AG10803 (cell line): ENCODE measurements around the gene CPNE8.

ENCODE experiments used
- DNase-seq: peaks from one replicate; pipeline ENCODE4 v3.0.0; 2010; ENCODE audit warnings: low read depth
- H3K4me3 ChIP-seq: 2 replicates; pipeline ENCODE4 v1.5.1; 2011; ENCODE audit warnings: mild to moderate bottlenecking, low read length, control low read depth
- TF ChIP-seq, protein P1 (sequence below): conservative IDR thresholded peaks from 2 replicates; pipeline ENCODE4 v1.5.1; 2011; ENCODE audit warnings: mild to moderate bottlenecking, low read length, control low read depth, inconsistent platforms

The CPNE8 gene

DNA sequence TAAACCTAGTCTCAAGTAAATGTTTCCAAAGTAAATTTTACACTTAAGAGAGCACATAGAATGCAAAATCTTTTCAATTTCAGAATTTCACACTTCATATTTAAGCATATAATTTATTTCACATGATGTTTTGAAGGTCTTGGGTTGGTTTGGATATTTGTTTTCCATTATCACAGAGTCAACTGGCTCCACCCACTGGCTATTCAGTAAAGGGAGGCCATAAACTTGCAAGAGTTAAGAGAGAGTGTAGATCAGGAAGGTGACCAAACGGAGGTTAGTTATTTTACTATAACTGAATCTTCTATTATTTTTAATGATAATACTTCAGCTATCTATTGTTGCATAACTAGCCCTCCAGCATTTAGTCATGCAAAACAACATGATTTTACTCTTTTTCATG lies 6.2 kb upstream of the CPNE8 start:
- DNase-seq, result no peak
- TF ChIP-seq, protein P1, sequence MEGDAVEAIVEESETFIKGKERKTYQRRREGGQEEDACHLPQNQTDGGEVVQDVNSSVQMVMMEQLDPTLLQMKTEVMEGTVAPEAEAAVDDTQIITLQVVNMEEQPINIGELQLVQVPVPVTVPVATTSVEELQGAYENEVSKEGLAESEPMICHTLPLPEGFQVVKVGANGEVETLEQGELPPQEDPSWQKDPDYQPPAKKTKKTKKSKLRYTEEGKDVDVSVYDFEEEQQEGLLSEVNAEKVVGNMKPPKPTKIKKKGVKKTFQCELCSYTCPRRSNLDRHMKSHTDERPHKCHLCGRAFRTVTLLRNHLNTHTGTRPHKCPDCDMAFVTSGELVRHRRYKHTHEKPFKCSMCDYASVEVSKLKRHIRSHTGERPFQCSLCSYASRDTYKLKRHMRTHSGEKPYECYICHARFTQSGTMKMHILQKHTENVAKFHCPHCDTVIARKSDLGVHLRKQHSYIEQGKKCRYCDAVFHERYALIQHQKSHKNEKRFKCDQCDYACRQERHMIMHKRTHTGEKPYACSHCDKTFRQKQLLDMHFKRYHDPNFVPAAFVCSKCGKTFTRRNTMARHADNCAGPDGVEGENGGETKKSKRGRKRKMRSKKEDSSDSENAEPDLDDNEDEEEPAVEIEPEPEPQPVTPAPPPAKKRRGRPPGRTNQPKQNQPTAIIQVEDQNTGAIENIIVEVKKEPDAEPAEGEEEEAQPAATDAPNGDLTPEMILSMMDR, result peak; percentile 21; the same call in 1 of the 2 replicates
- H3K4me3 ChIP-seq, result no peak overlapping the region

GRCh38 chr12:38907201-38907923 lies 2.0 kb upstream of the CPNE8 start:
- H3K4me3 ChIP-seq, result peak overlapping the region; percentile 87
- TF ChIP-seq, protein P1, result no peak
- DNase-seq, result no peak

DNA sequence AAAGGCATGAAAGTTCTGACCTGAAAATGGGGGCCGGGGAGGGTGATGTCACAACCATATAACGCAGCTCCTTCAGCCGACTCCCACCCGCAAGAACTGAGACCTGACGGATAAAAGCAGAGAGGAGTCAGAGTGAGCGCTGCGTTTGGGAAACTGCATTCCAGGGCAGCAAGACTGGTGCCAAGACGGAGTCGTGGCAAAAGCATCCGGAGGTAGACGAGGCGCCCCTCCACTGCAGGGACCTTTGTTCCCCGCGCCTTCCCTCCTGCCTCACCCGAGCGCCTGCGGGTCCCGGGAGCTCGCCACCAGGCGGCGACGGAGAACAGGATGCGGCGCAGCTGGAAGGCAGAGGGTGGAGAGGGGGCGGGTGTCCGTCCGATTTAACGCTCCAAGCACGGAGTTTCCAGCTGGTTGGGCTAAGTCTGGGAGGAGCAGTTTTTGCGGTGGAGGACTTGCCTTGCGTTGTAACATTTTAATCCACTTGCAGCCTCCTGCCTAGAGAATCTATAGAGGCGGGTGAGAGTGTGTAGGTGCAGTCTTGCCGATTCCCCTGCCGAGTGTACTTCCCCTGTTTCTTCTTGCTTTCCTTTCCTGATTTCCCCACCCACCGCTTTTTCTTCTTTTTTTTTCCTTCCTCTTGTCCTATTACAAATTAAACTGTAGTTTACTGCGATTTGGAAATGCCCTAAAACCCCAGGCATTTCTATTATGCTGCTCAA lies 1.2 kb upstream of the CPNE8 start:
- DNase-seq, result peak; percentile 82
- H3K4me3 ChIP-seq, result peak overlapping the region; percentile 87
- TF ChIP-seq, protein P1, result peak; percentile 80

DNA sequence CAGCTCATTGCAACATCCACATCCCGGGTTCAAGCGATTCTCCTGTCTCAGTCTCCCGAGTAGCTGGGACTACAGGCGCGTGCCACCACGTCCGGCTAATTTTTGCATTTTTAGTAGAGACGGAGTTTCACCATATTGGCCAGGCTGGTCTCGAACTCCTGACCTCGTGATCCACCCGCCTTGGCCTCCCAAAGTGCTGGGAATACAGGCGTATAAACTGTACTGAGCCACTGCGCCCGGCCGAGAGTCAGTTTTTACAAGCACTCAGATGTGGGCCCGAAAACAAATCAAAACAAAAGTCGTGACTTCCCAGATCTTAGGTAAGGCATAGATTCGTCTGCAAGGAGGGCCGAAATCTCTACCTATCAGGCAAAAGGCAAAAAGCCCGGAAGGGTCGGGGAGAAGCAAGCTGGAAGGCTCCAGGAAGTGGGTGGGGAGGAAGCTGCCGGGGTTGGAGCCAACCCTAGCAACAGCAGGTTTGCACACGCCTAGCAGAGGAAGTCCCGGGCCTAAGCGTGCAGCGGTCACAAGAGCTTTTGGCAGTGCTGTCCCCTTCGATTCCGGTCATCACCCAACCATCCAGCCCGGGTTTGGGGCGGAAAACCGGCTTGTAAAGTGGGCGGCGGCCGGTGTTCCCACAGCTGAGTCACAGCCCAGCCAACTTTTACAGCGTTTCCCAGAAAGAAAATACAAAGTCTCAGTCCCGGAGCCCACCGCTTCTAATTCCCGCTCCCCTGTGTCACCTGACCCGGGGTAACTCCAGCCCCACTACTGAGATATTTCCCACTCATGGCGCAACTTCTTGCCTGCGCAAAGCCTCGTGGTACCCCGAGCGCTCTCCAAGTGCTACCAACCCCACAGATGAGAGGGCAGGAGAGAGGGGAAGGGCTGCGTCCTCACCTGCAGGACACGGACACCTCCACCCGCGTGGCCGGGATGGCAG lies 583 bp downstream of the CPNE8 start:
- peak overlapping the region; percentile 87 for H3K4me3 ChIP-seq
- DNase-seq, result peak; percentile 85
- TF ChIP-seq, protein P1, result no peak

GRCh38 chr12:38903596-38903995 lies 1.8 kb downstream of the CPNE8 start:
- DNase-seq, result no peak
- TF ChIP-seq, protein P1, result no peak
- no peak overlapping the region for H3K4me3 ChIP-seq

- TF ChIP-seq, protein P1, result no peak
- H3K4me3 ChIP-seq, result no peak overlapping the region
- peak; percentile 16 for DNase-seq
Measured at GRCh38 chr12:38898001-38898684, 7.2 kb downstream of the CPNE8 start.
